NCI-H510A (cell line): ENCODE measurements around the gene SIPA1L3.
"Not testable (repeated sequence)": the region's sequence is repeated elsewhere in the genome, so short reads cannot be mapped to it uniquely, and the experiment has no call there.

Experiments used
- DNase-seq: peaks from one replicate; lab custom pipeline; 2025; lab: John Stamatoyannopoulos, UW

Gene SIPA1L3

DNA sequence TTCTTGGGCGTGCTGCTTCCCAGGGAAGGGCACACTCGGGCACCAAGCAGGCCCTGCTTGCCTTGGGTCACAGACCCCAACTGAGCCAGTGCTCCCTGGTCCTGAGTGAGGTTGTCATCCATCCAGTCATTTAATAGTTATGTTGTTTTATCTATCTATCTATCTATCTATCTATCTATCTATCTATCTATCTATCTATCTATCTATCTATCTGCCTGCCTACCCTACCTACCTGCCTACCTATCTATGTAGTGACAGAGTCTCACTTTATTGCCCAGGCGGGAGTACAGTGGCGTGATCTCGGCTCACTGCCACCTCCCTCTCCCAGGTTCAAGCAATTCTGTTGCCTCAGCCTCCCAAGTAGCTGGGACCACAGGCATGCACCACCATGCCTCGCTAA, 164.0 kb downstream of the SIPA1L3 start:
- DNase-seq: not testable (repeated sequence)

GRCh38 chr19:38071647-38072046, 164.6 kb downstream of the SIPA1L3 start:
- DNase-seq: no peak

GRCh38 chr19:38072776-38073750, 166.1 kb downstream of the SIPA1L3 start:
- no peak for DNase-seq

DNA sequence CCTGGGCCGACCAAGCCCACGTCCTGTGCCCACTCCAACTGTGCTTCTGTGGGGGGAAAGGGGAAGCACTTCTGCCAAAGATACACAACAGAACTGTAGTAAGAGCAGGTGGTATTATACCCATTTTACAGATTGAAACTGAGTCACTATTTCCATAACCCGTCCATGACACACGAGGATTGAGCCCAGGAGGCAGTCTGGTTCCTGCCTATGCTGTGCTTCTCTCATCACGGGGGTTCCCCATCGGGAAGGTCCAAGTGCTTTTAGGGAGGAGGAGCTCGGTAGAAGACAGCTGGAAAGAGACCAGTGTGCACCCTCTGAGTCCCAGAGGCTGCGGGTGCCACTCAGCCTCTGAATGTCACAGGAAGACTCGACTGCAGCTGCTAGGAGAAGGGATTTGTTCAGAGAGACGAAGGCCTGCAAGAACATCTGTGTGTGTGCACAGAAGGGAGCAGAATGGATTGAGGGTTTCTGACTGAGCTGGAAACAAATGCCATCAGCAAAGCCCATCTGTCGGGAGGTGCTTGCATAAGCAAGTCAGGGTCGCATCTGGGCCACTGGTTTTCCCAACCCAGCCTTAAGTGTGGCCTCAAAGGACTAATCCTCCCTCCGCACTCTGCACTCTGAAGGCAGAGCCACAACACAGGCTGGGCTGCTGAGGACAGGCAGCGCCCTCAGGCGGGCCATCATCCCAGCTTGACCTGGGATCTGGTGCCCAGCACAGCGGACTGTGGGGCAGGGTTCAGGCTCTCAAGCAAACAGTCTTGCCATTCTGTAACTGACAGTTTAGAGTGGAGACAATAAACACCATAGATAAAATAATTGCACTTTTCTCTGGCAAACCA, 167.1 kb downstream of the SIPA1L3 start:
- DNase-seq: peak; percentile 53

- no peak for DNase-seq
Observed at GRCh38 chr19:38076337-38076736, 169.3 kb downstream of the SIPA1L3 start.

- no peak for DNase-seq
Observed at GRCh38 chr19:38078302-38078930, 171.4 kb downstream of the SIPA1L3 start.

DNA sequence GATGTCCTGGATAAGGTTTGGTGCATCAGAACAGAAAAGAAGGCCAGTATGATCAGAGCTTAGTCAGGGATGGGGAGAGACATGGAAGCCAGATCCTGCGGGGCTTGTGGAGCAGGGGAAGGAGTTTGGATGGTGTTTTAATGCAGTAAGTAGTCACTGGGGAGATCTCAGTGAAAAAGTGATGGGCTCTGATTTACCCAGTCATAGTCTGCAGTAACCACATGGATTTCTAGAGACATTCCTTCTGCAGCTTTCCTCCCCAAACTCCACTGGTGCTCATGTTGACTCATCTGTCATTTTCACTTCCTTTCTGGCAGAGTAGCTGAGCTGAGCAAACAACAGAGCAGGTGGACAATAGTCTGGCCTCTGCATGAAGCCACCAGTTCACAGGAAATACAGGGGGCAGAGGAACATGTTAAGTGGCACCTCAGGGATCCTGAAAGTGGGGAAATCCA, 172.9 kb downstream of the SIPA1L3 start:
- peak; percentile 47 for DNase-seq

DNA sequence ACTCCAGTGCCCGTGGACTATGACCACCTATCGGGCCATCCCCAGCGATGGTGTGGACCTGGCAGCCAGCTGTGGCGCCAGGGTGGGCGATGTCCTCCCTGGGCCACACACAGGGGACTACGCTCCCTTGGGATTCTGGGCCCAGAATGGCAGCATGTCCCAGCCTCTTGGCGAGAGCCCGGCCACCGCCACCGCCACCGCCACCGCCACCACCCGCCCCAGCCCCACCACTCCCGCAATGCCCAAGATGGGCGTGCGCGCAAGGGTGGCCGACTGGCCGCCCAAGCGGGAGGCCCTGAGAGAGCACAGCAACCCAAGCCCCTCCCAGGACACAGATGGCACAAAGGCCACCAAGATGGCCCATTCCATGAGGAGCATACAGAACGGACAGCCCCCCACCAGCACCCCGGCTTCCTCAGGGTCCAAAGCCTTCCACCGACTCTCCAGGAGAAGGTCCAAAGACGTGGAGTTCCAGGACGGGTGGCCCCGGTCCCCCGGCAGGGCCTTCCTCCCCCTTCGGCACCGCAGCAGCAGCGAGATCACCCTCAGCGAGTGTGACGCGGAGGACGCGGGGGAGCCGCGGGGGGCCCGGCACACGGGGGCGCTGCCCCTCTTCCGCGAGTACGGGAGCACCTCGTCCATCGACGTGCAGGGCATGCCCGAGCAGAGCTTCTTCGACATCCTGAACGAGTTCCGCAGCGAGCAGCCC, 174.7 kb downstream of the SIPA1L3 start:
- no peak for DNase-seq

GRCh38 chr19:38082256-38083118, 175.5 kb downstream of the SIPA1L3 start:
- no peak for DNase-seq

- no peak for DNase-seq
Observed at GRCh38 chr19:38084196-38084595, 177.2 kb downstream of the SIPA1L3 start.

- DNase-seq: no peak
Observed at GRCh38 chr19:38089440-38089839, 182.4 kb downstream of the SIPA1L3 start.

DNA sequence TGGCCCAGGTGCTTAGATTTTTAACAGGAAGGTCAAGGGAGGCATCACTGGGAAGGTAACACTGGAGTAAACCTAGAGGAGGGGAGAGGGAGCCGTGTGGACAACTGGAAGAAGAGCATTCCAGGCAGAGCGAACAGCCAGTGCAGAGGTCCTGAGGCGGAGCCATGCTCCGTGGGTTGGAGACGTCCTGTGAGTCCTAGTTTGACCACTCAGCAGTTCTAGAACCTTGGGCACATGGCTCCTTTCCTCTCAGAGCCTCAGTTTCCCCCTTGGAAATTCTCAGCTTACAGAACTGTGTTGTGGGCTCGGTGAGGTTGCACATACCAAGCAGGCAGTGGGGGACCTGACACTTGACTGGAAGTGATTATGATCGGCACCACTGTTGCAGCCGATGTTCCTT, 186.1 kb downstream of the SIPA1L3 start:
- no peak for DNase-seq

- DNase-seq: no peak
Observed at GRCh38 chr19:38093587-38093986, 186.6 kb downstream of the SIPA1L3 start.

GRCh38 chr19:38095411-38096308, 188.7 kb downstream of the SIPA1L3 start:
- peak; percentile 79 for DNase-seq

- no peak for DNase-seq
Observed at GRCh38 chr19:38099966-38100365, 193.0 kb downstream of the SIPA1L3 start.

DNA sequence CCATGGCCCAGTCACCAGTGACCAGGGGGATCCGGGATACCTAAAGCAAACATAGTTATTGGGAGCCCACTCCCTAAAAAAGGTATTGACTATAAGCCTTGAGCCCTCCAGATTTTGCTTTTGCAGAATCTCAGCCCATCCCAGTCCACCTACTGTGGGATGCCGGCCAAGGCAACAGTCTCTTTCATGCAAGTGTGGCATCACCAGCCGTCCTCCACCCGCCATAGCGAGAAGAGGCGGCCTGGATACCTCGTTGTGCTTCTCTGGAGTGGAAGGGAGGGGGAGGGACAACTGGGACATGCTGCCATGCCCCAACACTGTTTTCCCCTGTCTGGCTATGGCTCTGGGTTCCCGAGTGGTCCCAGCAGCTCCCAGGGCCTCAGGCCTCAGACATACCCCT, 193.6 kb downstream of the SIPA1L3 start:
- DNase-seq: no peak

DNA sequence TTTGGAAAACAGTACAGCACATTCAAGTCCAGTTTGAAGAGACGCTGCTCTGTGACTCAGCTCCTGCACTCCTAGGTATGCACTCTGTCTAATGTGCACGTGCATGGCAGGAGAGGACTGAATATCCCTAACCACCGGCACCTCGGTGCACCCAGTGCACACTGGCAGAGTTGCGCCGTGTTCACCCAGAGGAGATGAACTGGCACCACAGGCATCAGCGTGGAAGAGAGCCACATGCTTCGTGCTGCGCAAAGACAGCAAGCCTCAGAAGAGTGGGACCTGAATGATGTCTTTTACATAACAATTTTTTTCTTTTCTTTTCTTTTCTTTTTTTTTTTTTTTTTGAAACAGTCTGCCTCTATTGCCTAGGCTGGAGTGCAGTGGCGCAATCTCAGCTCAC, 194.7 kb downstream of the SIPA1L3 start:
- DNase-seq: no peak

DNA sequence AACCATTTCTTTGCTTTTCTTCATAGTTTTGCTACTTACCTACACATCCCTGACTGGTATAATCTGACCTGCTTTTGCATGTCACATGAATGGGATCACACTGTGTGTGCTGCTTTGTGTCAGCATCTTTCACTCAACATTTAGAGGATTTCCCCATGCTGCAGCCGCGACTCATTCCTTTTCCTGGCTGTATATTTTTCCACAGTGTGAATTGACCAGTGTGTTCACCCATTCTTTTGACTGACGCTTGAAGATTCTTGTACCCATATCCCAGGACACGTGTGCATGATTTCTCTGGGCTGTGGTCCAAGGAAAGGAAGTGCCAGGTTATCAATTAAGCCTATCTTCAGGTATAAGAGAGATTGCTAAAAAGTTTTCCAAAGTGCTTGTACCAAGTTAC, 198.6 kb downstream of the SIPA1L3 start:
- no peak for DNase-seq

DNA sequence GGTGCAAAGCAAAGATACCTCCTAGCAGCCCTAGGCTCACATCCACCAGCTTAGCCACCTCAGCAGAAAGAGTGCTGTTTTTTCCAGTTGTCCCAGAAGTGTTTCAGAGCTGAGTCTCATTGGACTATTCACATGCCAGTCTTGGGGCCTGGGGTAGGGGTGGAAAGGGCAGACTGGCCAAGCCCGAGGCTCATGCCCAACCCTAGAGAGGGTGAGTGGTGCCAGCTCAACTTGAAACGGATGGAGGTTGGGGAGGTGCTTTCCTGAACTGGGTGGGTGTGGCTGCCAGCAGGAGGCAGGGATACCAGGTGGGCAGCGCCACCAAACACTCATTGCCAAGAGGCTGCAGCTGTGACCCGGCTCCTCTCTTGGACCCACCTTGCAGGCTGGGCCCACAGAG, 200.1 kb downstream of the SIPA1L3 start:
- DNase-seq: no peak

- no peak for DNase-seq
Observed at GRCh38 chr19:38111898-38112297, 204.9 kb downstream of the SIPA1L3 start.
